ENCODE results near the gene DYNLT4. TPM values are rescaled to one million over a fixed set of nuclear protein-coding genes. Genes with fewer than 3 reads are reported as not detected.
"Not testable (repeated sequence)": the region's sequence is repeated elsewhere in the genome, so short reads cannot be mapped to it uniquely, and the experiment has no call there.

DYNLT4 gene
- total RNA-seq, 2 experiments from 2014 or later, result 0.36 to 1.1 TPM

DNA sequence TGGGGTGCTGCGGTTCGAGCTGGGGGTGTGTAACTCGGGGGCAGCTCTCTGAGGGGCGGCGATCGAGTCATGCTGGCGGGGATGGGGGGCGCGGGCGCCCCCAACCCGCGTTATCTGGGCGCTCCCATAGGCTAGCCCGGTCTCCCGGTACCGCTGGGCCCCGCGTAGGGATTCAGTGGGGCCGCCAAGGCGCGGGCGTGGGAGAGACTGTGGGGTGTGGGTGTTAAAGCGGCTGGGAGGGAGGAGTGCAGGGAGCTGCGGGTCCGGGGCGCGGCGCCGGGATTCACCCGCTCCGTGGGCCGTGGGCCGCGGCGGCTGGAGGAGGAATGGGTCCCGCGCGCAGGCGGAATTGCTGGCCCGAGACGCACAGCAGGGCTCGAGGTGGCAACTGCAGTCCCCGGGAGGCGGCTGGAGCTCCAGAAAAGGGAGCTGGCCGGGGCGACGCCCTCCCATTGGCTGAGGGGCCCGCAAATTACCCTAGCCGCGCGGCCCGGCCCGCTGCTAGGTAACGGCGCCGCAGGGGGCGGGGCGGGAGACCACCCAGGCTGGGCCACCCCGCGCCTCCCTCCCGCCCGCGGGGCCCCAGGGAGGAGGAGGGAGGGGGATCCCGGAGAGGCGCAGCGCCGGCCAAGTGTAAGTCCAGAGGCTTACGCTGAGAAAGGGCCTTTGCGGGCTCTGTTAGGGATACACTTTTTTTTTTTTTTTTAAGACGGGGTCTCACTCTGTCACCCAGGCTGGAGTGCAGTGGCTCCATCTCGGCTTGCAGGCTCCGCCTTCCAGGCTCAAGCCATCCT, 35.9 kb upstream of the DYNLT4 start, which contains the start of gene PTCH2:
PTCH2 (minus strand) TSS at position 392 of the 794 bp plus-strand sequence; CDS start at position 71, 321 bp downstream.
- peaks cover 4% of the 10 kb centered on the region for H3K4me1 Mint-ChIP-seq (ENCODE audit: low read depth)
- no peak within 1 kb of the TSS for H3K27ac Mint-ChIP-seq
- no peaks in the 10 kb centered on the region for H3K36me3 Mint-ChIP-seq (ENCODE audit: low read depth)
- H3K4me3 Mint-ChIP-seq, result peak within 1 kb of the TSS; percentile 43
- TF ChIP-seq, protein P1, sequence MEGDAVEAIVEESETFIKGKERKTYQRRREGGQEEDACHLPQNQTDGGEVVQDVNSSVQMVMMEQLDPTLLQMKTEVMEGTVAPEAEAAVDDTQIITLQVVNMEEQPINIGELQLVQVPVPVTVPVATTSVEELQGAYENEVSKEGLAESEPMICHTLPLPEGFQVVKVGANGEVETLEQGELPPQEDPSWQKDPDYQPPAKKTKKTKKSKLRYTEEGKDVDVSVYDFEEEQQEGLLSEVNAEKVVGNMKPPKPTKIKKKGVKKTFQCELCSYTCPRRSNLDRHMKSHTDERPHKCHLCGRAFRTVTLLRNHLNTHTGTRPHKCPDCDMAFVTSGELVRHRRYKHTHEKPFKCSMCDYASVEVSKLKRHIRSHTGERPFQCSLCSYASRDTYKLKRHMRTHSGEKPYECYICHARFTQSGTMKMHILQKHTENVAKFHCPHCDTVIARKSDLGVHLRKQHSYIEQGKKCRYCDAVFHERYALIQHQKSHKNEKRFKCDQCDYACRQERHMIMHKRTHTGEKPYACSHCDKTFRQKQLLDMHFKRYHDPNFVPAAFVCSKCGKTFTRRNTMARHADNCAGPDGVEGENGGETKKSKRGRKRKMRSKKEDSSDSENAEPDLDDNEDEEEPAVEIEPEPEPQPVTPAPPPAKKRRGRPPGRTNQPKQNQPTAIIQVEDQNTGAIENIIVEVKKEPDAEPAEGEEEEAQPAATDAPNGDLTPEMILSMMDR (IDR thresholded peaks at IDR 0.05), result no peak
- CTCF ChIA-PET, result interaction anchor here (1.2 to 3.7 kb wide), 2 partner anchors 7 to 112 kb away, joined by 3 to 17 read pairs; partner anchors contain the start of gene RNU5D-1
- no peaks in the 10 kb centered on the region for H3K9me3 Mint-ChIP-seq
- ATAC-seq (peak; percentile 83), DNase-seq (peak; percentile 48)
- POLR2A ChIA-PET, result interaction anchor here (0.7 to 1.9 kb wide), 6 partner anchors 47 to 169 kb away, joined by 3 to 5 read pairs (median 4); partner anchors contain the start of genes RNU5D-1 and UROD
- H3K27me3 Mint-ChIP-seq, result peaks cover 7% of the 10 kb centered on the region
- intact Hi-C loops (cut with micrococcal nuclease), result no loop called here

DNA sequence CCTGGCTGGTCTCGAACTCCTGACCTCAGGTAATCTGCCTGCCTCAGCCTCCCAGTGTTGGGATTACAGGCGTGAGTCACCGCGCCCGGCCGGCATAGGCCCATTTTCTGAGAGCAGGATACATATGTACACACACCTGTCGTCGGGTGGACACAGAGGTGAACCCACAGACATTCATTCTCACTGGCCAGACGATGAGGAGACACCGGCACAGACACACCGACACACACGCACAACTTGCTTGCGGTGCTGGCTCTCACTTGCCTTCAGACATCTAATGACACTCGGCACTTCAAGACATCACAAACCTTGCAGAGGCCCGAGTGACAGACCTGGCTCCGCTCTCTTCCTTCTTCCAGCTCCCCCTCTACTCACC, 35.3 kb upstream of the DYNLT4 start:
- ChIA-PET POLR2A (interaction anchor here (0.8 to 1.9 kb wide), 4 partner anchors 112 to 170 kb away, joined by 3 to 5 read pairs (median 5); partner anchors contain the start of genes RNU5D-1 and UROD), CTCF (interaction anchor here (1.2 kb wide), 1 partner anchor 111 kb away, joined by 3 read pairs; the partner anchor contains the start of gene RNU5D-1)
- H3K27me3 Mint-ChIP-seq, result peaks cover 7% of the 10 kb centered on the region
- H3K4me3 Mint-ChIP-seq, result peak overlapping the region; percentile 43
- DNase-seq, result no peak
- H3K9me3 Mint-ChIP-seq, result no peaks in the 10 kb centered on the region
- ATAC-seq, result peak; percentile 8
- intact Hi-C loops (cut with micrococcal nuclease), result no loop called here
- H3K4me1 Mint-ChIP-seq (ENCODE audit: low read depth), result peaks cover 4% of the 10 kb centered on the region
- H3K36me3 Mint-ChIP-seq (ENCODE audit: low read depth), result no peaks in the 10 kb centered on the region
- no peak overlapping the region for H3K27ac Mint-ChIP-seq
- TF ChIP-seq, protein P1 (IDR thresholded peaks at IDR 0.05), result no peak

DNA sequence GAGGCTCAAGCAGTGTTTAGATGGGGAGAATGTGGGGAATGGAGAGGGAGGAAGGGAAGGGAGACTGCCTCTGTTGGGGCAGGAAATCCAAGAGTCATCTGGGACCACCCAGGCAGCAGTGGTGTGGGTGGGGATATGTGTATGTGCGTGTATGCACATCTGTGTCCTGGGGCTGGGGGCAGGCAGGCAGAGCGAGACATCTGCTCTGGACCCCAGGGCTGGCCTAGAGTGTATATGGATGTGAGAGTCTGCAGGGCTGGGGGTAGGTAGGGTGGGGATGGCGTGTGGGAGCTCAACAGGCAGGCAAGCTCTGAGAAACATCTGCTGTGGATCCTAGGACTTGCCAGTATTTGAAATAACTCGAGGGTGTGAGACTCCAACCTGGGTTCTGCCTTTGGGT, 32.4 kb upstream of the DYNLT4 start:
- no peaks in the 10 kb centered on the region for H3K36me3 Mint-ChIP-seq (ENCODE audit: low read depth)
- ATAC-seq, result no peak
- H3K27ac Mint-ChIP-seq, result no peak overlapping the region
- H3K4me3 Mint-ChIP-seq, result no peak overlapping the region
- CTCF ChIA-PET, result no interaction called here
- peaks cover 7% of the 10 kb centered on the region for H3K27me3 Mint-ChIP-seq
- TF ChIP-seq, protein P1 (IDR thresholded peaks at IDR 0.05), result no peak
- POLR2A ChIA-PET, result interaction anchor here (1.7 kb wide), 1 partner anchor 22 kb away, joined by 4 read pairs; no protein-coding TSS in a partner anchor
- no peak for DNase-seq
- peaks cover 11% of the 10 kb centered on the region for H3K4me1 Mint-ChIP-seq (ENCODE audit: low read depth)
- intact Hi-C loops (cut with micrococcal nuclease), result no loop called here
- H3K9me3 Mint-ChIP-seq, result no peaks in the 10 kb centered on the region

DNA sequence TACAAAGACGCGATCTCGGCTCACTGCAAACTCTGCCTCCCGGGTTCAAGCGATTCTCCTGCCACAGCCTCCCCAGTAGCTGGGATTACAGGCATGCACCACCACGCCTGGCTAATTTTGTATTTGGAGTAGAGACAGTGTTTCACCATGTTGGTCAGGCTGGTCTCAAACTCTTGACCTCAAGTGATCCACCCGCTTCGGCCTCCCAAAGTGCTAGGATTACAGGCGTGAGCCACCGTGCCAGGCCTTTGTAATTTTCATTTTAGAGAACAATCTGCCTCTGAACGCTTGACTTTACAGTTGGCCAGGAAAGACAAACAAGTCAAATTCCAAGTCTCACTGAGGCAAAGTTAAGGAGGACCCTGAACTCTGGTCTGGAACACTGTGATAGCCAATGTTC, 31.1 kb upstream of the DYNLT4 start:
- intact Hi-C loops (cut with micrococcal nuclease); POLR2A ChIA-PET: not testable (repeated sequence)

DNA sequence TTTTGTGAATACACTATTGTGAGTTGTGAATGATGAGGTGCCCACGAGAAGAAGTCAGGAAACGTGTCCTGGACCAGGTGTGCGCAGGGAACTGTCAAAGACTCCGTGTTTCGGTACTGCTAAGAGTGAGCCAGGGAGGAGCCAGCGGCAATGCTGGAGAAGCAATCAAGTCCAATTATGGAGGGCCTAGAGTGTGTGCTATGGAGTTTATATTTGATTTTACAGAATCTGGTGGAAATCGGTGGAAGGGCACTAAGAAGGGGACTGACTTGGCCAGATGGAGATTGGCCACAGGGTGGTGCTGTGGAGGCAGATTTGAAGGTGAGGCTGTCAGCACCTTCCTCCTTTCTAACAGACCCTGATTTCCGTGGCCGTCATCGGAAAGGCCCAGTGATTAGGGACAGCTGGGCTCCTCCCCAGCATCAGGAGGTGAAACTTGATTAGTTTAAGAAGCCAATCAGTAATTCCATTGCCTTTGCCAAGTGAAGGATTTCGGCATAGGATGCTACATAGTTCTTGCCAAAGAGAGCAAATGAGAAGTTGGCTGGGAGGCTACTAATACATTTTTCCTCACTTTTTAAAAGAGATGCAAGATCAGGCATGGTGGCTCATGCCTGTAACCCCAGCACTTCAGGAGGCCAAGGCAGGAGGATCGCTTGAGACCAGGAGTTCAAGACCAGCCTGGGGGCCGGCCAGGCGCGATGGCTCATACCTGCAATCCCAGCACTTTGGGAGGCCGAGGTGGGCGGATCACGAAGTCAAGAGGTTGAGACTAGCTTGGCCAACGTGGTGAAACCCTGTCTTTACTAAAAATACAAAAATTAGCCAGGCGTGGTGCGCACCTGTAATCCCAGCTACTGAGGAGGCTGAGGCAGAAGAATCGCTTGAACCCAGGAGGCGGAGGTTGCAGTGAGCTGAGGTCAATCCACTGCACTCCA, 28.9 kb upstream of the DYNLT4 start:
- H3K36me3 Mint-ChIP-seq (ENCODE audit: low read depth), result no peaks in the 10 kb centered on the region
- no peak overlapping the region for H3K4me3 Mint-ChIP-seq
- peak; percentile 97 for DNase-seq
- TF ChIP-seq, protein P1 (IDR thresholded peaks at IDR 0.05), result peak; percentile 77
- CTCF ChIA-PET, result interaction anchor here (0.6 to 2.8 kb wide), 15 partner anchors 9 to 176 kb away, joined by 3 to 17 read pairs (median 3); partner anchors contain the start of genes PTCH2 and UROD
- POLR2A ChIA-PET, result interaction anchor here (1.3 kb wide), 1 partner anchor 105 kb away, joined by 3 read pairs; no protein-coding TSS in a partner anchor
- ATAC-seq, result peak; percentile 99
- intact Hi-C loops (cut with micrococcal nuclease), result no loop called here
- H3K27ac Mint-ChIP-seq, result peak overlapping the region; percentile 49
- no peaks in the 10 kb centered on the region for H3K27me3 Mint-ChIP-seq
- H3K9me3 Mint-ChIP-seq, result no peaks in the 10 kb centered on the region
- peaks cover 10% of the 10 kb centered on the region for H3K4me1 Mint-ChIP-seq (ENCODE audit: low read depth)

More for the DNA sequence above, 31.1 kb upstream of the DYNLT4 start:
- H3K9me3 Mint-ChIP-seq; ATAC-seq; DNase-seq; H3K27me3 Mint-ChIP-seq; H3K27ac Mint-ChIP-seq; CTCF ChIA-PET; H3K4me3 Mint-ChIP-seq; H3K36me3 Mint-ChIP-seq (ENCODE audit: low read depth): not testable (repeated sequence)
- H3K4me1 Mint-ChIP-seq (ENCODE audit: low read depth), result peaks cover 11% of the 10 kb centered on the region

Data from activated CD8-positive, alpha-beta T cell treated with anti-CD3 and anti-CD28 coated beads for 36 hours (primary cell).